HG02840 (cell line): ENCODE data around the gene GGTA1.
A peak's percentile ranks its signal among the peaks of the same experiment; 100 is the strongest.
"Not testable (repeated sequence)": the region's sequence is repeated elsewhere in the genome, so short reads cannot be mapped to it uniquely, and the experiment has no call there.

Experiments
- ATAC-seq: cut with Tn5 transposase; IDR thresholded peaks from one replicate; pipeline ENCODE4 v1.9.1; 2021; ENCODE audit warnings: mild to moderate bottlenecking, moderate library complexity, moderate number of reproducible peaks; ENCODE audit not compliant: unreplicated experiment, low FRiP score

Gene GGTA1

GRCh38 chr9:121499427-121500164, at the start of gene GGTA1:
Gene GGTA1 (minus strand): TSS chr9:121499844. CDS start chr9:121467922, 31,922 bp downstream.
- ATAC-seq, result no peak

GRCh38 chr9:121548666-121549065, 49.0 kb upstream of the GGTA1 start:
- ATAC-seq, result no peak

GRCh38 chr9:121545875-121546423, 46.3 kb upstream of the GGTA1 start:
- ATAC-seq, result peak; percentile 63

GRCh38 chr9:121545150-121545874, 45.7 kb upstream of the GGTA1 start:
- ATAC-seq, result no peak

- ATAC-seq, result no peak
These were observed 42.4 kb upstream of the GGTA1 start for GRCh38 chr9:121542025-121542424.

GRCh38 chr9:121541256-121541655, 41.6 kb upstream of the GGTA1 start:
- ATAC-seq, result no peak

GRCh38 chr9:121538221-121538620, 38.6 kb upstream of the GGTA1 start:
- no peak for ATAC-seq

GRCh38 chr9:121537283-121537682, 37.6 kb upstream of the GGTA1 start:
- ATAC-seq, result no peak

GRCh38 chr9:121532881-121533280, 33.2 kb upstream of the GGTA1 start:
- ATAC-seq, result no peak

GRCh38 chr9:121529237-121529987, 29.8 kb upstream of the GGTA1 start:
- ATAC-seq, result no peak

GRCh38 chr9:121528642-121529041, 29.0 kb upstream of the GGTA1 start:
- ATAC-seq, result no peak

GRCh38 chr9:121527371-121527770, 27.7 kb upstream of the GGTA1 start:
- no peak for ATAC-seq

GRCh38 chr9:121519688-121520087, 20.0 kb upstream of the GGTA1 start:
- ATAC-seq, result not testable (repeated sequence)

- ATAC-seq, result no peak
These were observed 19.0 kb upstream of the GGTA1 start for GRCh38 chr9:121518634-121519033.

GRCh38 chr9:121513166-121513565, 13.5 kb upstream of the GGTA1 start:
- ATAC-seq, result not testable (repeated sequence)

- ATAC-seq, result no peak
These were observed 11.3 kb upstream of the GGTA1 start for GRCh38 chr9:121510766-121511550.

GRCh38 chr9:121509180-121509579, 9.5 kb upstream of the GGTA1 start:
- no peak for ATAC-seq

- no peak for ATAC-seq
These were observed 8.8 kb upstream of the GGTA1 start for GRCh38 chr9:121508415-121508814.

- ATAC-seq, result no peak
These were observed 6.5 kb upstream of the GGTA1 start for GRCh38 chr9:121505903-121506735.
